Sigmoid colon (tissue), 3 donors: Measurements from ENCODE around the gene PPIP5K2.
"Not testable (repeated sequence)": the region's sequence is repeated elsewhere in the genome, so short reads cannot be mapped to it uniquely, and the experiment has no call there.

Experiments used
- POLR2A ChIP-seq, 2 donors: fragments of 450-650 bp; IDR thresholded peaks; one replicate each; pipeline ENCODE4 v1.6.1; 2016; ENCODE audit warnings: antibody characterized with exemption in 2 of 2, mild to moderate bottlenecking in 2 of 2, moderate library complexity in 2 of 2
- TF ChIP-seq, protein P1 (sequence below), 4 experiments: fragments of 450-650 bp in 3 of 4; fragments of 200-600 bp in 1 of 4; IDR thresholded peaks; one replicate each; pipeline ENCODE4 v1.5.1; 2016 to 2019; ENCODE audit warnings: antibody characterized with exemption in 4 of 4, mild to moderate bottlenecking in 3 of 4, moderate library complexity in 2 of 4

DNA sequence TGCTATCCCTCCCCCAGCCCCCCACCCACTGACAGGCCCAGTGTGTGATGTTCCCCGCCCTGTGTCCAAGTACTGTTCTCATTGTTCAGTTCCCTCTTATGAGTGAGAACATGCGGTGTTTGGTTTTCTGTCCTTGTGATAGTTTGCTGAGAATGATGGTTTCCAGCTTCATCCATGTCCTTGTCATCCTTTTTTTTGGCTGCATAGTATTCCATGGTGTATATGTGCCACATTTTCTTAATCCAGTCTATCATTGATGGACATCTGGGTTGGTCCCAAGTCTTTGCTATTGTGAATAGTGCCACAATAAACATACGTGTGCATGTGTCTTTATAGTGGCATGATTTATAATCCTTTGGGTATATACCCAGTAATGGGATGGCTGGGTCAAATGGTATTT, 84.9 kb downstream of the PPIP5K2 start:
- TF ChIP-seq, protein P1, sequence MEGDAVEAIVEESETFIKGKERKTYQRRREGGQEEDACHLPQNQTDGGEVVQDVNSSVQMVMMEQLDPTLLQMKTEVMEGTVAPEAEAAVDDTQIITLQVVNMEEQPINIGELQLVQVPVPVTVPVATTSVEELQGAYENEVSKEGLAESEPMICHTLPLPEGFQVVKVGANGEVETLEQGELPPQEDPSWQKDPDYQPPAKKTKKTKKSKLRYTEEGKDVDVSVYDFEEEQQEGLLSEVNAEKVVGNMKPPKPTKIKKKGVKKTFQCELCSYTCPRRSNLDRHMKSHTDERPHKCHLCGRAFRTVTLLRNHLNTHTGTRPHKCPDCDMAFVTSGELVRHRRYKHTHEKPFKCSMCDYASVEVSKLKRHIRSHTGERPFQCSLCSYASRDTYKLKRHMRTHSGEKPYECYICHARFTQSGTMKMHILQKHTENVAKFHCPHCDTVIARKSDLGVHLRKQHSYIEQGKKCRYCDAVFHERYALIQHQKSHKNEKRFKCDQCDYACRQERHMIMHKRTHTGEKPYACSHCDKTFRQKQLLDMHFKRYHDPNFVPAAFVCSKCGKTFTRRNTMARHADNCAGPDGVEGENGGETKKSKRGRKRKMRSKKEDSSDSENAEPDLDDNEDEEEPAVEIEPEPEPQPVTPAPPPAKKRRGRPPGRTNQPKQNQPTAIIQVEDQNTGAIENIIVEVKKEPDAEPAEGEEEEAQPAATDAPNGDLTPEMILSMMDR (IDR thresholded peaks at IDR 0.05): not testable (repeated sequence)
- TF ChIP-seq POLR2A (IDR thresholded peaks at IDR 0.05): not testable (repeated sequence)
